Metanephros (tissue), 1 donor: ENCODE data around the gene DTX1. TPM values are rescaled to one million over a fixed set of nuclear protein-coding genes. Genes with fewer than 3 reads are reported as not detected.

Experiments used
- total RNA-seq: library from RNA; depleted of rRNA; stranded (reverse); fragments of >200 nt; gene quantifications from one replicate; pipeline ENCODE4 v1.2.3, GENCODE V29; 2014

DTX1 gene
- total RNA-seq, result 20.1 TPM

GRCh38 chr12:113056631-113057488, at the start of gene DTX1:
Gene DTX1, plus strand, starts transcription at chr12:113056730. Its CDS starts 1,463 bp downstream, at chr12:113058193.

DNA sequence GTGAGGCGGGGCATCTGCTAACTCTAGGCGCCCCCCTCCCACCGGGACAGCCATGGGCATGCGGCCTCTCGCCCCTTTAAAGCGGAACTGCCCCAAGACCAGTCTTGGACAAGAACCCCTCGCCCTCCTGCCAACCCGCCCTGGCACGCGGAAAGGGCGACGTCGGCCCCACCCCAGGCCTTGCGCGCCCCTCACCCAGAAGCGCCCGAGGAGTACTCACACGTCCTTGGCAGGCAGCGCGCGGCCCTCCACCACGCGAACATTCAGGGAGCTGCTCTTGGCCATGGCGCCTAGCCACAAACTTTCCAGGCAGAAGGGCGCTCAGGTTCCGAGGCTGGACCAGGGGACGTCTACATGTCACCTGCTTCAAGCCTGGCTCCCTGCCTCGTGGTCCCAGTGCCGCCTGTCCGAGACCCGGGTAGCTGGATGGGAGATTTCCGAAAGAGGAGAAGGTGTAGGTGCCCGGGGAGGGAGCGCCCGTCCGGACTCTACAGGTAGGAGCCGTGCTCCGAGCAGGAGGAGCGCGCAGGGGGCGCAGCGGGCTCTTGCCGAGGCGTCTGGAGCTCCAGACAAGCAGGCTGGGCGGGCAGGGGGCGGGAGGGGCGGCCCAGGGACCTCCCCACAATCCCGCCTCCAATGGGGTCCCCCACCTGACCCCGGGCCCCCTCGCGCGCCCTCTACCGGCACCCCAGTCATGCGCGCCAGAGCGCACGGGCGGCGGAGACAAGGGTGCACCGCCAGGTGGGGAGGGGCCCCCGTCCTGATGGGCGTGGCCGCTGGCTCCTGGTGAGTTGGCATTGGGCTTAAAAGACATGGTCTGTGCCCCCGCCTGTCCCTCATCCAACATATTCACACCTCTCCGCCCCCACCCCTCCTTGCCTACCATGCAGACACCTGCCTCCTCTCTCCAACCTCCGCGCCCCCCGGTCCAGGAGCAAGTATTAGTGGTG, 78.9 kb downstream of the DTX1 start, which contains the start of gene RASAL1:
TSS of gene RASAL1 (minus strand) at position 584 of the 950 bp plus-strand sequence. CDS start at position 285, 299 bp downstream.

Other genes with a start within 250 kb of the DTX1 start
- 13.3 TPM for gene OAS1, start 149.8 kb upstream of the DTX1 start, total RNA-seq
- 16.7 TPM for gene OAS3, start 118.3 kb upstream of the DTX1 start, total RNA-seq
- 5.3 TPM for gene OAS2, start 78.2 kb upstream of the DTX1 start, total RNA-seq
- gene RASAL1, start 79.0 kb downstream of the DTX1 start, total RNA-seq, result 15.1 TPM
- gene CFAP73, start 93.0 kb downstream of the DTX1 start, total RNA-seq, result 0.76 TPM
- 45.1 TPM for gene DDX54, start 128.7 kb downstream of the DTX1 start, total RNA-seq
- gene RITA1, start 129.0 kb downstream of the DTX1 start, total RNA-seq, result 12.8 TPM
- 47.5 TPM for gene TPCN1, start 164.7 kb downstream of the DTX1 start, total RNA-seq